GM21447 (cell line): ENCODE measurements around the gene MYBPC2.
A peak's percentile ranks its signal among the peaks of the same experiment; 100 is the strongest.
"Not testable (repeated sequence)": the region's sequence is repeated elsewhere in the genome, so short reads cannot be mapped to it uniquely, and the experiment has no call there.

Experiments used
- ATAC-seq: cut with Tn5 transposase; IDR thresholded peaks from one replicate; pipeline ENCODE4 v1.9.1; 2021; ENCODE audit not compliant: unreplicated experiment

MYBPC2 gene

GRCh38 chr19:50457300-50457699 lies 24.6 kb downstream of the MYBPC2 start:
- ATAC-seq = no peak

GRCh38 chr19:50458396-50459066 lies 25.8 kb downstream of the MYBPC2 start:
- ATAC-seq = no peak

- no peak for ATAC-seq
Measured at GRCh38 chr19:50459067-50459456, 26.4 kb downstream of the MYBPC2 start.

GRCh38 chr19:50459638-50460037 lies 26.9 kb downstream of the MYBPC2 start:
- no peak for ATAC-seq

GRCh38 chr19:50460161-50460765 lies 27.6 kb downstream of the MYBPC2 start:
- peak; percentile 54 for ATAC-seq

- peak; percentile 49 for ATAC-seq
Measured at GRCh38 chr19:50461066-50461875, 28.6 kb downstream of the MYBPC2 start.

GRCh38 chr19:50462970-50463369 lies 30.3 kb downstream of the MYBPC2 start:
- ATAC-seq = no peak

GRCh38 chr19:50464348-50464747 lies 31.7 kb downstream of the MYBPC2 start:
- ATAC-seq = no peak

GRCh38 chr19:50465000-50465399 lies 32.3 kb downstream of the MYBPC2 start:
- no peak for ATAC-seq

GRCh38 chr19:50465986-50466705 lies 33.5 kb downstream of the MYBPC2 start:
- no peak for ATAC-seq

- no peak for ATAC-seq
Measured at GRCh38 chr19:50466706-50467039, 34.0 kb downstream of the MYBPC2 start.

GRCh38 chr19:50467566-50467965 lies 34.9 kb downstream of the MYBPC2 start:
- no peak for ATAC-seq

GRCh38 chr19:50468818-50469217 lies 36.1 kb downstream of the MYBPC2 start:
- ATAC-seq = no peak

GRCh38 chr19:50473336-50473735 lies 40.6 kb downstream of the MYBPC2 start:
- ATAC-seq = not testable (repeated sequence)

GRCh38 chr19:50475101-50475568 lies 42.4 kb downstream of the MYBPC2 start:
- ATAC-seq = no peak

- no peak for ATAC-seq
Measured at GRCh38 chr19:50475736-50476223, 43.1 kb downstream of the MYBPC2 start.

- peak; percentile 65 for ATAC-seq
Measured at GRCh38 chr19:50476224-50476906, 43.7 kb downstream of the MYBPC2 start, which contains the start of the genes EMC10 and GARIN5A. TSS of gene EMC10 (plus strand) at chr19:50476507. CDS start at chr19:50476545, 38 bp downstream. TSS of gene GARIN5A (minus strand) at chr19:50476848. CDS start at chr19:50476388, 460 bp downstream.

GRCh38 chr19:50476907-50477238 lies 44.2 kb downstream of the MYBPC2 start:
- no peak for ATAC-seq

GRCh38 chr19:50477751-50478515 lies 45.2 kb downstream of the MYBPC2 start:
- ATAC-seq = no peak
